ENCODE data around the gene ARHGAP22. TPM values are rescaled to one million over a fixed set of nuclear protein-coding genes. Genes with fewer than 3 reads are reported as not detected.
A peak's percentile ranks its signal among the peaks of the same experiment; 100 is the strongest.

Gene ARHGAP22
- total and polyA plus RNA-seq, 11 donors = 1.1 to 9.5 (median 2.8) TPM

DNA sequence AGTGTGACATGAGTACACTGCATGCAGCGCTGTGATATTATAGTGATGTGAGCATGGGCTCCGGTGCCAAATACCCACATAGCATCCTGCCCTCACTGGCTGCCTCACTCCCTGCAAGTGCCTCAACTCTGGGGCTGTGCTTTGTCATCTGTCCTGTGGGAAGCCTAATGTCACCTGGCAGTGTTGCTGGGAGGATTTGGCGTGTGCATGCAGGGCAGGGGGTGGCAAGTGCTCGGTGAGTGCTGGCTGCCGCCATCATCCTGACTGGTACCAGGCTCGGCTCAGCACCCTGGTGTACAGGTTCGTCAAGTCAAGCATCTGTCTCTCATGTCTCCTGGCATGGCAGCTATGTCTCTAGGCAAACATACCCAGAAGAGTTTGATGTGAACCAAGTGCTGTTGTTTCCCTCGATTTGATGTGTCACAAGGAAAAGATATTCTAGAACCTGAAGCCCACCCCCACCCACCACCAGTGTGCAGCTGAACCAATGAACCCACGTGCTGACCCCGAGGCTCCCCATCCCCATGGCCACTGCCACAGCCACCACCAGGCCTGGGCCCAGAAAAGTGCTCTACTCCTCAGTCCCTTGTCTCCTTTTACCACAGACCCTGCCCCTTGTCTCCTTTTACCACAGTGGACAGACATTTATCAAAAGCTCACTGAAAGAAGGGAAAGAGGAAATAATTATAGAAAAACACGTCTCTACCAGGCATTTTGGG is 162.6 kb downstream of the ARHGAP22 start:
- no peak overlapping the region for H3K4me3 ChIP-seq
- no peak overlapping the region for H3K27ac ChIP-seq
- H3K27me3 ChIP-seq = no peaks in the 10 kb centered on the region
- H3K36me3 ChIP-seq = peaks cover 0 to 17% (median 6%) of the 10 kb centered on the region in 9 donors
- H3K9me3 ChIP-seq = no peaks in the 10 kb centered on the region
- ATAC-seq (no peak), DNase-seq (no peak)
- WGBS, 4 donors = 77 to 85% (median 82%) methylated on average over 11 of the region's 11 CpGs
- no peaks in the 10 kb centered on the region for H3K4me1 ChIP-seq
- TF ChIP-seq, protein P1, sequence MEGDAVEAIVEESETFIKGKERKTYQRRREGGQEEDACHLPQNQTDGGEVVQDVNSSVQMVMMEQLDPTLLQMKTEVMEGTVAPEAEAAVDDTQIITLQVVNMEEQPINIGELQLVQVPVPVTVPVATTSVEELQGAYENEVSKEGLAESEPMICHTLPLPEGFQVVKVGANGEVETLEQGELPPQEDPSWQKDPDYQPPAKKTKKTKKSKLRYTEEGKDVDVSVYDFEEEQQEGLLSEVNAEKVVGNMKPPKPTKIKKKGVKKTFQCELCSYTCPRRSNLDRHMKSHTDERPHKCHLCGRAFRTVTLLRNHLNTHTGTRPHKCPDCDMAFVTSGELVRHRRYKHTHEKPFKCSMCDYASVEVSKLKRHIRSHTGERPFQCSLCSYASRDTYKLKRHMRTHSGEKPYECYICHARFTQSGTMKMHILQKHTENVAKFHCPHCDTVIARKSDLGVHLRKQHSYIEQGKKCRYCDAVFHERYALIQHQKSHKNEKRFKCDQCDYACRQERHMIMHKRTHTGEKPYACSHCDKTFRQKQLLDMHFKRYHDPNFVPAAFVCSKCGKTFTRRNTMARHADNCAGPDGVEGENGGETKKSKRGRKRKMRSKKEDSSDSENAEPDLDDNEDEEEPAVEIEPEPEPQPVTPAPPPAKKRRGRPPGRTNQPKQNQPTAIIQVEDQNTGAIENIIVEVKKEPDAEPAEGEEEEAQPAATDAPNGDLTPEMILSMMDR (IDR thresholded peaks at IDR 0.05) = no peak
- no peak for TF ChIP-seq POLR2A (IDR thresholded peaks at IDR 0.05)
- intact Hi-C loops (cut with DNase I) = loop anchor here in 3 of 10 donors (10.0 kb wide), 2 partner anchors 53 to 213 kb away; no protein-coding TSS in a partner anchor

DNA sequence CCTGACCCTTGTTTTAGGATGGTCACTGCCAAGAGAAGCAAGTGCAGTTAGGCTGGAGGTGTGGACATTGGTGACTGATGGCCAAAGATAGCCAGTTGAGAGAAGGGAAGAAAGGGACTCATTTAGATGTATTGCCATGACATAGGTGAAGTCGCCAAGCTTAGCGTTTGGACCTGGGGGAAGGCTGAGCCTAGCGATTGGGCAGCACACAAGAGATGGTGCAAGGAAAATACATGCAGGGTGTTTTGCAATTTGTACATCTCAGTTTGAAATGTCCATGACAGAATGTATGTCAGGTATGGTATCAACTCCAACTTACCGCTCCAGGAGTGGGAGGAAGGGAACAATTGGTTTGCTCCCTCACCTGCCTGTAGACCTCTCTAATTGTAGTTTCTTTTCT is 164.1 kb downstream of the ARHGAP22 start:
- no peak overlapping the region for H3K4me3 ChIP-seq
- TF ChIP-seq, protein P1 (IDR thresholded peaks at IDR 0.05) = no peak
- no peak for TF ChIP-seq POLR2A (IDR thresholded peaks at IDR 0.05)
- no peaks in the 10 kb centered on the region for H3K4me1 ChIP-seq
- H3K9me3 ChIP-seq = no peaks in the 10 kb centered on the region
- intact Hi-C loops (cut with DNase I) = loop anchor here in 3 of 10 donors (10.0 kb wide), 2 partner anchors 54 to 214 kb away; no protein-coding TSS in a partner anchor
- 93 to 97% (median 97%) methylated on average over 4 of the region's 4 CpGs for WGBS, 4 donors
- peaks cover 0 to 32% (median 15%) of the 10 kb centered on the region in 9 donors for H3K36me3 ChIP-seq
- H3K27me3 ChIP-seq = no peaks in the 10 kb centered on the region
- ATAC-seq (no peak), DNase-seq (no peak)
- H3K27ac ChIP-seq = no peak overlapping the region

DNA sequence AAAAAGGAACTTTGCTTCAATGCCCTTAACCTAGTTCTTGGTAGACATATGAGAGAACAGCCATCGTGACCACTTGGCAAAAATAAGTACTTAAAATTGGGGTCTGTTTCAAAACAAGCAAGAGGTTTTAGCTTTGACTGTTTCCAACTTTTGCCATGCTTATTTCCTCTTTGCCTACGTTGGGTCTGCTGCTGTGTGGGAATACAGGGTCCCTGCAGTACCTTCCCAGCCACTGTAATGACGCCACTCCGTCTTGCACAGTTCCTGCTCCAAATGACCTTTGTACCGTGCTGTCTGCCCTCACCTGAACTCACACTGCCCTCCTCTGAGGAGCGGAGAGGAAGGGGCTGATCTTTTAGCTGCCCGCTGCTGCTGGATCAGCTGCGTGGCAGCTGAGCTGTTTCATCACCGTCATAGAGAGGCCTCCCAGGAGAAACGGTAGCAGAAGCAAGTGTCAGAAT is 165.3 kb downstream of the ARHGAP22 start:
- Histone ChIP-seq H3K4me3 (no peak overlapping the region), H3K4me1 (no peaks in the 10 kb centered on the region), H3K27me3 (no peaks in the 10 kb centered on the region), H3K27ac (no peak overlapping the region), H3K9me3 (no peaks in the 10 kb centered on the region), H3K36me3 (peaks cover 0 to 44% (median 21%) of the 10 kb centered on the region in 9 donors)
- intact Hi-C loops (cut with DNase I) = loop anchor here in 3 of 10 donors (10.0 kb wide), 2 partner anchors 55 to 215 kb away; no protein-coding TSS in a partner anchor
- TF ChIP-seq, protein P1 (IDR thresholded peaks at IDR 0.05) = no peak
- TF ChIP-seq POLR2A (IDR thresholded peaks at IDR 0.05) = no peak
- 68 to 75% (median 69%) methylated on average over 10 of the region's 10 CpGs for WGBS, 4 donors
- ATAC-seq (peak in 3 of 4 donors; percentile 30 to 43 (median 36)), DNase-seq (no peak)

DNA sequence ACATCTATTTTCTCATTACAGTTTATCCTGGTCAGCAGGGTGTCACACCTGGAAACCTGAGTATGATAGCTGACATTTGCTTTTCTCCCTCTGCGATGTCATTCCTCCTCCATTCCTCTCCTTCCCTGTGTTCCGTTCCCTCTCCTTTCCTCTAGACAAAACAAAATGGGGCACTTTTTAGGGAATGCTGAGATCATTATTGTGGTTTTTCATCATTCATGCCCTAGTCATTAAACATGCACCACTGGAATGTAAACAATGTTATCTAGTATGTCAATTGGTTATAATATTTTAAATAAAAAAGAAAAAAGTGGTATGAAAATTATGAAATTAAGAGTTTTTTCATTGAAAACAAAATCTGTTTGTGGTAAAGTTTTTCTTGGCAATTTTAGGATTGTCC is 165.8 kb downstream of the ARHGAP22 start:
- intact Hi-C loops (cut with DNase I) = no loop called here

More for the DNA sequence above, 165.8 kb downstream of the ARHGAP22 start:
- WGBS, 4 donors = 86 to 95% (median 93%) methylated on average over 2 of the region's 2 CpGs
- Histone ChIP-seq H3K36me3 (peaks cover 0 to 47% (median 21%) of the 10 kb centered on the region in 9 donors), H3K4me1 (no peaks in the 10 kb centered on the region), H3K9me3 (no peaks in the 10 kb centered on the region), H3K27me3 (no peaks in the 10 kb centered on the region), H3K4me3 (no peak overlapping the region), H3K27ac (no peak overlapping the region)
- no peak for DNase-seq
- TF ChIP-seq, protein P1 (IDR thresholded peaks at IDR 0.05) = no peak
- TF ChIP-seq POLR2A (IDR thresholded peaks at IDR 0.05) = no peak
- no peak for ATAC-seq

Measured in heart left ventricle (tissue), 16 donors.